LNCaP clone FGC (cell line): Measurements from ENCODE around the gene TMEM223.
"Not testable (repeated sequence)": the region's sequence is repeated elsewhere in the genome, so short reads cannot be mapped to it uniquely, and the experiment has no call there.

Source experiments
- DNase-seq: peaks from one replicate; pipeline ENCODE4 v3.0.0-alpha.2; 2011; ENCODE audit warnings: low read depth
- H3K4me3 ChIP-seq: 2 replicates; pipeline ENCODE4 v1.5.1; 2011; ENCODE audit warnings: mild to moderate bottlenecking, low read depth, low read length, control low read depth
- TF ChIP-seq, protein P1 (sequence below): IDR thresholded peaks from 2 replicates; pipeline ENCODE4 v1.5.1; 2012; ENCODE audit warnings: mild to moderate bottlenecking; ENCODE audit not compliant: control insufficient read depth, insufficient read depth; ENCODE audit errors: extremely low read depth

Gene TMEM223

DNA sequence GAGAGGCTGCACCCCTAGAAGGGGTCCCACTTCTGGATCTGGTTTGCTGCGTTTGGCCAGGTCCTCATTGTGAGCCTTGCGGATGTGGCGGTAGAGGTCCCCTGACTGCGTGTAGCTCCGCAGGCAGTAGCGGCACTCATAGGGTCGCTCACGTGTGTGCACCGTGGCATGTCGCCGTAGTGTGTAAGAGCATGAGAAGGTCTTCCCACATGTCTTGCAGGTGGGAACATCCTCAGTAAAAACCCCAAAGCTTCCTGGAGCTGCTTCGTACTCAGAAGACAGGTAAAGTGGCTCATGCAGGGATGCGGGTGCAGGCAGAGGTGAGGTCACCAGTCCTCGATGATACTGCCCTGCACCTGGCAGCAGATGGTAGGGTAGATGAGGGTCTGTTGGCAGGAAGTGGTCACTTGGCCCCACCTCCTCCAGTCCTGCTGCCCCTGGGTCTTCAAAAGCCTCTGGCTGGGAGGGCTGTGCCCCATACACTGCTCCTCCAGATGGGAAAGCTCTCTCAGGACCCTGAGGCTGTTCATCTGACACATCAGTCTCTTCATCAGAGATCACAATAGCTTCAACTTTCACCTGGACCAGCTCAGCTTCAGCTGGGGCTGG is 39.5 kb downstream of the TMEM223 start:
- TF ChIP-seq, protein P1, sequence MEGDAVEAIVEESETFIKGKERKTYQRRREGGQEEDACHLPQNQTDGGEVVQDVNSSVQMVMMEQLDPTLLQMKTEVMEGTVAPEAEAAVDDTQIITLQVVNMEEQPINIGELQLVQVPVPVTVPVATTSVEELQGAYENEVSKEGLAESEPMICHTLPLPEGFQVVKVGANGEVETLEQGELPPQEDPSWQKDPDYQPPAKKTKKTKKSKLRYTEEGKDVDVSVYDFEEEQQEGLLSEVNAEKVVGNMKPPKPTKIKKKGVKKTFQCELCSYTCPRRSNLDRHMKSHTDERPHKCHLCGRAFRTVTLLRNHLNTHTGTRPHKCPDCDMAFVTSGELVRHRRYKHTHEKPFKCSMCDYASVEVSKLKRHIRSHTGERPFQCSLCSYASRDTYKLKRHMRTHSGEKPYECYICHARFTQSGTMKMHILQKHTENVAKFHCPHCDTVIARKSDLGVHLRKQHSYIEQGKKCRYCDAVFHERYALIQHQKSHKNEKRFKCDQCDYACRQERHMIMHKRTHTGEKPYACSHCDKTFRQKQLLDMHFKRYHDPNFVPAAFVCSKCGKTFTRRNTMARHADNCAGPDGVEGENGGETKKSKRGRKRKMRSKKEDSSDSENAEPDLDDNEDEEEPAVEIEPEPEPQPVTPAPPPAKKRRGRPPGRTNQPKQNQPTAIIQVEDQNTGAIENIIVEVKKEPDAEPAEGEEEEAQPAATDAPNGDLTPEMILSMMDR = no peak
- no peak overlapping the region for H3K4me3 ChIP-seq
- DNase-seq = no peak

DNA sequence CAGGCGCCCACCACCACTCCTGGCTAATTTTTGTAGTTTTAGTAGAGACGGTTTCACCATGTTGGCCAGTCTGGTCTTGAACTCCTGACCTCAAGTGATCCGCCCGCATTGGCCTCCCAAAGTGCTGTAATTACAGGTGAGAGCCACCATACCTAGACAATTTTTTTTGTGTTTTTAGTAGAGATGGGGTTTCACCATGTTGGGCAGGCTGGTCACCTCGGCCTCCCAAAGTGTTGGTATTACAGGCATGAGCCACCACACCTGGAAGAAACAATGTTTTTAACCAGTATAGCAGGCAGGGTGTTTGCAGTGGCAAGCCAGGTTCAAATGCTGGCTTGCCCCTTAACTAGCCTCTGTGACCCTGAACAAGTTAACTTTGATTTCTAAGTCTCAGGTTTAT is 41.9 kb downstream of the TMEM223 start:
- not testable (repeated sequence) for H3K4me3 ChIP-seq, DNase-seq

- DNase-seq = no peak
- TF ChIP-seq, protein P1 = no peak
- no peak overlapping the region for H3K4me3 ChIP-seq
These were observed 44.2 kb downstream of the TMEM223 start for GRCh38 chr11:62747475-62748160.
